ENCODE measurements around the gene BANP. TPM values are rescaled to one million over a fixed set of nuclear protein-coding genes. Genes with fewer than 3 reads are reported as not detected.

BANP gene
- total RNA-seq, 1 donor from 2014 or later: 20.6 TPM

GRCh38 chr16:88007321-88007731 lies 56.1 kb downstream of the BANP start:
- no peak for DNase-seq
- no peak overlapping the region for H3K4me3 ChIP-seq
- no peaks in the 10 kb centered on the region for H3K9me3 ChIP-seq
- H3K4me1 ChIP-seq: no peaks in the 10 kb centered on the region
- TF ChIP-seq, protein P1, sequence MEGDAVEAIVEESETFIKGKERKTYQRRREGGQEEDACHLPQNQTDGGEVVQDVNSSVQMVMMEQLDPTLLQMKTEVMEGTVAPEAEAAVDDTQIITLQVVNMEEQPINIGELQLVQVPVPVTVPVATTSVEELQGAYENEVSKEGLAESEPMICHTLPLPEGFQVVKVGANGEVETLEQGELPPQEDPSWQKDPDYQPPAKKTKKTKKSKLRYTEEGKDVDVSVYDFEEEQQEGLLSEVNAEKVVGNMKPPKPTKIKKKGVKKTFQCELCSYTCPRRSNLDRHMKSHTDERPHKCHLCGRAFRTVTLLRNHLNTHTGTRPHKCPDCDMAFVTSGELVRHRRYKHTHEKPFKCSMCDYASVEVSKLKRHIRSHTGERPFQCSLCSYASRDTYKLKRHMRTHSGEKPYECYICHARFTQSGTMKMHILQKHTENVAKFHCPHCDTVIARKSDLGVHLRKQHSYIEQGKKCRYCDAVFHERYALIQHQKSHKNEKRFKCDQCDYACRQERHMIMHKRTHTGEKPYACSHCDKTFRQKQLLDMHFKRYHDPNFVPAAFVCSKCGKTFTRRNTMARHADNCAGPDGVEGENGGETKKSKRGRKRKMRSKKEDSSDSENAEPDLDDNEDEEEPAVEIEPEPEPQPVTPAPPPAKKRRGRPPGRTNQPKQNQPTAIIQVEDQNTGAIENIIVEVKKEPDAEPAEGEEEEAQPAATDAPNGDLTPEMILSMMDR (IDR thresholded peaks at IDR 0.05): no peak
- ATAC-seq: no peak
- no peak overlapping the region for H3K27ac ChIP-seq
- intact Hi-C loops (cut with DNase I): no loop called here
- H3K36me3 ChIP-seq: peaks cover 46% of the 10 kb centered on the region
- H3K27me3 ChIP-seq: no peaks in the 10 kb centered on the region

- TF ChIP-seq, protein P1 (IDR thresholded peaks at IDR 0.05): no peak
- Histone ChIP-seq H3K36me3 (peaks cover 46% of the 10 kb centered on the region), H3K27ac (no peak overlapping the region), H3K27me3 (no peaks in the 10 kb centered on the region), H3K4me1 (no peaks in the 10 kb centered on the region), H3K4me3 (no peak overlapping the region), H3K9me3 (no peaks in the 10 kb centered on the region)
- ATAC-seq (no peak), DNase-seq (no peak)
- intact Hi-C loops (cut with DNase I): no loop called here
These were observed 57.6 kb downstream of the BANP start for GRCh38 chr16:88008840-88009239.

- TF ChIP-seq, protein P1 (IDR thresholded peaks at IDR 0.05): no peak
- Histone ChIP-seq H3K4me3 (no peak overlapping the region), H3K9me3 (no peaks in the 10 kb centered on the region), H3K36me3 (peaks cover 42% of the 10 kb centered on the region), H3K4me1 (no peaks in the 10 kb centered on the region), H3K27ac (no peak overlapping the region), H3K27me3 (no peaks in the 10 kb centered on the region)
- intact Hi-C loops (cut with DNase I): no loop called here
- ATAC-seq (no peak), DNase-seq (no peak)
These were observed 58.5 kb downstream of the BANP start for GRCh38 chr16:88009563-88010342.

- no peak overlapping the region for H3K4me3 ChIP-seq
- DNase-seq (no peak), ATAC-seq (no peak)
- no peak overlapping the region for H3K27ac ChIP-seq
- TF ChIP-seq, protein P1 (IDR thresholded peaks at IDR 0.05): no peak
- H3K27me3 ChIP-seq: no peaks in the 10 kb centered on the region
- H3K4me1 ChIP-seq: no peaks in the 10 kb centered on the region
- intact Hi-C loops (cut with DNase I): no loop called here
- H3K36me3 ChIP-seq: peaks cover 42% of the 10 kb centered on the region
- H3K9me3 ChIP-seq: no peaks in the 10 kb centered on the region
These were observed 59.2 kb downstream of the BANP start for GRCh38 chr16:88010343-88010967.

DNA sequence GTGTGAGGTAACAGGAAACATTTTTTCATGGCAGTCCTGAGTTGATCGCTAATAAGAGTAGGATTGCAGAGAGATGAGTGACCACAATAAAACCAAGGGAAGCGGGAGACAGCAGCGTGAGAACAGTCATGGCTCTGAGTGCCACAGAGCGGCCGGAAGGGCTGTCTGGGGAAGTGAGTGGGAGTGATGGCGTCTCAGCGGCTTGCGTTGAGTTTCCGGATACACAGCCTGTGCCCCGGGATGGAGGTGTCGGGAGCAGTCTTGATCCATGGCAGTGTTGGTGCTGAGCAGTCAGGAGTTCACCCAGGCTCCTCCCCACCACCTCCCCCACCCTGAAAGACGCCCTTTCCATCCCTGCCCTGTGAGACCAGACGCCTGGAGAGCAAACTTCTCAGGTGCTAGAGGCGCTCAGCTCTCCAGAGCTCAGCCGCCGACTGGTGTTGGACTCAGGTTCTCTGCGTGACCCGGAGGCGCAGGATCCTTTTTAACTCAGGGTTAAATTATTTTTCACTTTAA lies 59.8 kb downstream of the BANP start:
- no peaks in the 10 kb centered on the region for H3K27me3 ChIP-seq
- H3K4me3 ChIP-seq: no peak overlapping the region
- no peaks in the 10 kb centered on the region for H3K9me3 ChIP-seq
- no peak for DNase-seq
- no peaks in the 10 kb centered on the region for H3K4me1 ChIP-seq
- no peak overlapping the region for H3K27ac ChIP-seq
- H3K36me3 ChIP-seq: peaks cover 39% of the 10 kb centered on the region
- no peak for ATAC-seq
- TF ChIP-seq, protein P1 (IDR thresholded peaks at IDR 0.05): no peak
- intact Hi-C loops (cut with DNase I): no loop called here
